ENCODE results near the gene MX2.

The MX2 gene

GRCh38 chr21:41378849-41379248 is 17.0 kb downstream of the MX2 start:
- DNase-seq (ENCODE audit: low read depth in 1 of 2, low spot score in 1 of 2) = no peak

DNA sequence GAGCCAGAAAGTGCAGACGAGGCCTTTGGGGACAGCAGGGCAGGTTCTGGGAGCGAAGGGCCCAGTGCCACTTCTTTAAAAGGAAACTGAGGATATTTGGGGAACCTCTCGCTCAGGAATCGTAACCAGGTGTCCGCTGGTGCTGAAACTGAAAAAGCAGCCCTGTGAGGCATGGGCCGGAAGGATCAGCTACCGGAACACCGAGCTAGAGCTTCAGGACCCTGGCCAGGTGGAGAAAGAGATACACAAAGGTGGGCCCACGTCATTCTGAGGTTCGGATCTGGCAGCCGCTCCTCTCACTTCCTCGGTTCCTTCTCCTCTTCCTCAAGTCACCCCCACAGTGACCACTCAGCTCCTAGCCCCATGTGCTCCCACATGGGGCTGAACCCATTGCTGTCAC is 18.1 kb downstream of the MX2 start:
- no peak for DNase-seq (ENCODE audit: low read depth in 1 of 2, low spot score in 1 of 2)

DNA sequence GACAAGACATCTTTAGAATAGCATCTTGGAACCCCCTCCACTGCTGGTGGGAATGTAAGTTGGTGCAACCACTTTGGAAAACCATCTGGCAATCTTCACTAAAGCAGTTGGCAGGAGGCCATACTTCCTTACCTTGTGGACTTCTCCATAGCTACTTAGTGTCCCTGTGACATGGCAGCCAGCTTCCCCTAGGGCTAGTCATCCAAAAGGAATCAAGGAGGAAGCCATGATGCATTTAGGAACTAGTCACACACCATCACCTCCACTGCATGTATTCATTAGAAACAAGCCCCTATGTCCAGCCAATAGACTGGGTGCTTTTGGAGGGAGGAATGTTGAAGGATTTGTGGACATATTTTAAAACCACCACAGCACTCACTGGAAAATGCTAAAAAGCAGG is 19.9 kb downstream of the MX2 start:
- DNase-seq (ENCODE audit: low read depth in 1 of 2, low spot score in 1 of 2) = no peak

GRCh38 chr21:41387042-41387819 is 25.4 kb downstream of the MX2 start:
- no peak for DNase-seq (ENCODE audit: low read depth in 1 of 2, low spot score in 1 of 2)

- no peak for DNase-seq (ENCODE audit: low read depth in 1 of 2, low spot score in 1 of 2)
Measured at GRCh38 chr21:41387824-41388223, 26.0 kb downstream of the MX2 start.

DNA sequence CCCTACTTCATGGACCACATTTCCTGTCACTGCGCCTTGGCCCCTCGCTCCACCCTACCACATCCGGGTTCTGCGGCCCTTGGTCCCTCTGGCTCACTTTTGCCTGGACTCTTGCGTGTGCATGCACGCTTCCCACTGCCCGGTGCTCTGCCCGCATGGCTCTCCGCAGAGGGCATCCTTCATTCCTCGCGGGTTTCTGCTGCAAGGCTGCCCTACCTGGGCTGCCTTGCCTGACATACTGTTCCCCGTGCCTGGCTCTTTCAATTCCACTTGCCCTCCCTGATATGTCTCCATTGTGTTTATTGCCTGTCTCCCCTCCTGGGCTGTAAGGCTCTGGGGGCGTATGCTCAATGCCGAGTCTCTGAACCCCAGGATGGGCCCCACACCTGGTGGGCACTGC is 26.4 kb downstream of the MX2 start:
- no peak for DNase-seq (ENCODE audit: low read depth in 1 of 2, low spot score in 1 of 2)

DNA sequence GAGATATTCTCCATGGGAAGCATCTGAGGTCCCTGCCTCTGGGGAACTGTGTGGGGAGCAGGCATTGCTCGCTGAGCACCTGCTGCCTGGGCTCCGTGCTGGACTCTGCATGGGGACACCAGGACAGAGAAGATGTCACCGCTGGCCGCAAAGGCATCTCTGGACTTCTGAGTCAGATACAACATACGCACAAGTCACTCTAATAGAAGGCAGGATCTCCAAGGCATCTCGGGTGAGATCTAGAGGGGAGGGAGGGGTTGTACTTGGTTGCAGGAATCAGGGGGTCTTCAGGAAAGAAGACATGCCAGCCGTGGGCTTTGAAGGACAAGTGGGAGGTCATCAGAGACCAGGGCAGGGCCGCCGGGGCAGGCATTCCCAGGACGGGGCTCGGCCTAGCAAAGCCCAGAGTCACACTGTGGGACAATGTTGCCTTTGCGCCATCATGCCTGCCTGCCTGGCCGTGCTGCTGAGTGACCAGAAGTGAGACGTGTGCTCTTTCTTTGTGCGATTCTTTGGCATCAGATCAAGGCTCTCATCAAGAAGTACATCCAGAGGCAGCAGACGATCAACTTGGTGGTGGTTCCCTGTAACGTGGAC is 28.3 kb downstream of the MX2 start:
- no peak for DNase-seq (ENCODE audit: low read depth in 1 of 2, low spot score in 1 of 2)

DNA sequence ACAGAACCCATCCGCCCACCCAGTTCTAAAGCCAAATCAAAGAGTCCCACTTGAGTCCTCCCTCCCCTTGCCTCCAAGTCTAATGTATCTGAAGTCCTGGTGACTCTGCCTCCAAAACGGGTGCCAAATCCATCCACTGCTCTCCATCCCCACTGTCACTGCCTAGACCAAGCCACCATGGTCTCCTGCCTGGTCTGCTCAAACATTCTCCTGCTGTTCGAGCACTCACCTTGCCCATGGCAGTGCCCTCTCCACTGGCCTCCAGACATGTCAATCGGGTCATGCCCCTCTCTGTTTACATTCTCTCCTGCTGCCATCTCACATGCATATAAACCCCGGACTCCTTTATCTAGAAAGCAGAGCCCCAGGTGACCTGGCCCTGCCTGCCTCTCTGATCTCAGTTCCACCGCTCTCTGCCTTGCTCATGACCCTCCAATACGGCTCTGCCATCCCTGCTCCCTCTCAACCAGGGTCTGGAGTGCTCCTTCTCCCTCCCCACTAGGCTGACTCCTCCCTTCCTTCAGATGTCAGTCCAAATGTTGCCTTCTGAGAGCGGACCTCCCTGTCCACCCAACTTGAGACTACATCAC is 32.1 kb downstream of the MX2 start:
- DNase-seq (ENCODE audit: low read depth in 1 of 2, low spot score in 1 of 2) = no peak

- no peak for DNase-seq (ENCODE audit: low read depth in 1 of 2, low spot score in 1 of 2)
Measured at GRCh38 chr21:41396558-41397075, 34.8 kb downstream of the MX2 start.

- no peak for DNase-seq (ENCODE audit: low read depth in 1 of 2, low spot score in 1 of 2)
Measured at GRCh38 chr21:41397471-41397891, 35.7 kb downstream of the MX2 start.

DNA sequence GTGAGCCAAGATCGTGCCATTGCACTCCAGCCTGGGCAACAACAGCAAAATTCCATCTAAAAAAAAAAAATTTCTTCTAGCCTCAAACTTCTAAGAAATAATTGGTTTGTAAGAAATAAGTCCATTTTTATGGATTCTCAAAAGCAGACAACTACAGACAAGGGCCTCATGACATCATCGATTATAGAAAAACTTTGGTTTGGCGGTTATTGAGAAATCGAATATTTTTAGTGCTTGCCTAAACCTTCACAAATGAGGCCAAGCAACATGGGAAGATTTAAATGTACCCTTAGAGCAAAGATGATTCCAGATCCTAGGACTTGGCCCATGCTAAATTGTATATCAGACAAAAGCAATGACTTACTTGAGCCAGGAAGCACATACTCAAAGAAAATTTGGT is 36.4 kb downstream of the MX2 start:
- no peak for DNase-seq (ENCODE audit: low read depth in 1 of 2, low spot score in 1 of 2)

- DNase-seq (ENCODE audit: low read depth in 1 of 2, low spot score in 1 of 2) = no peak
Measured at GRCh38 chr21:41398831-41399230, 37.0 kb downstream of the MX2 start.

GRCh38 chr21:41399246-41399800 is 37.5 kb downstream of the MX2 start:
- no peak for DNase-seq (ENCODE audit: low read depth in 1 of 2, low spot score in 1 of 2)

- DNase-seq (ENCODE audit: low read depth in 1 of 2, low spot score in 1 of 2) = no peak
Measured at GRCh38 chr21:41402231-41402630, 40.4 kb downstream of the MX2 start.

DNA sequence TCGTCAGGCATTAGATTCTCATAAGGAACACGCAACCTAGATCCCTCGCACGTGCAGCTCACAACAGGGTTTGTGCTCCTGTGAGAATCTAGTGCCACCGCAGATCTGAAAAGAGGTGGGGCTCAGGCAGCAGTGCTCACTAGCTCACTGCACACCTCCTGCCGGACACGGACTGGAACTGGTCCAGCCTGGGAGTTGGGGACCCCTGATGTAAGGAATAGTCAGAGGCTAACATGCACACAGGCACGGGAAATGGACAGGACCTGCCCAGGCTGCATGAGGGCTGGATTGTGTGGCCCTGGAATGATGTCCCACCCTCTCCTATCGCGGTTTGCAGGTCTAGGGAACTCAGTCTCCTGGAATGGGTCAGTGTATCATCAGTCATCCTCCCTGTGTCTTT is 41.0 kb downstream of the MX2 start:
- no peak for DNase-seq (ENCODE audit: low read depth in 1 of 2, low spot score in 1 of 2)

- DNase-seq (ENCODE audit: low read depth in 1 of 2, low spot score in 1 of 2) = no peak
Measured at GRCh38 chr21:41403331-41403730, 41.5 kb downstream of the MX2 start.

DNA sequence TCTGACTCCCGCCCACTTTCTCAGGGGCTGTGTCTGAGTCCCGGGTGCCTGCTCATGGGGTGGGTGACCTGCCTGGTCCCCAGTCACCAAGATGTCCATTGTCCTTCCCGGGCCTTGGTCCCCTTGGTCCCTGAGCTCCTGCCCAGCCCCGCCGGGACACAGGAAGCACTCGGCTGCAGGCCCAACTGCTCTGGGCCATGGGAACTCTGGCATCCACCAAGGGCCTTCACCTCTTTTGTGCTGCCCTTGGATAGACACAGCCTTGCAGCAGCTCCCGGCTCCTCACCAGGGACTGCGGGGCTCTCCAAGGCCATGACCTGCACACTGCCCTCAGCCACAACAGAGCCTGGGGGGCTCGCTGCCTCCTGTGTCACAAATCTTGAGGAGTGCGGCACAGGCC is 42.1 kb downstream of the MX2 start:
- DNase-seq (ENCODE audit: low read depth in 1 of 2, low spot score in 1 of 2) = no peak

GRCh38 chr21:41405321-41405720 is 43.5 kb downstream of the MX2 start:
- no peak for DNase-seq (ENCODE audit: low read depth in 1 of 2, low spot score in 1 of 2)

DNA sequence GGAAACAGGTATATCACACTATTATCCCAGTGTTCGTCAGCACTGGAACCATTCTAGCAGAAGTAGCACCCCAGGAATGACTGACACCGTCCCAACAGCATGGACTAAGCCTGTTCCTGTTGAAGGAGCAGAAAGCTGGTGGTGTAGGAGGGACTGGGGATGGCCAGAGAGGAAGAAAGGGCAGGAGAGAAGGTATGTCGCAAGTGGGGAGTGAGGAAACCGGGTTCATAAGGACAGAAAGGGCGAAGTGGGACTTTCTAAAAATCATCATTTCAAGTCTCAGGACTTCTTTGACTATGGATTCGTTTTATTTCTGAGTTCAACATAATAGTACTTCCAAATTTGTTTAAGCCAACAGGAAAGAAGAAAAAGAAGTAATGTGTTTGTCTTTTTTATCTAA is 44.5 kb downstream of the MX2 start:
- no peak for DNase-seq (ENCODE audit: low read depth in 1 of 2, low spot score in 1 of 2)

- no peak for DNase-seq (ENCODE audit: low read depth in 1 of 2, low spot score in 1 of 2)
Measured at GRCh38 chr21:41407541-41408460, 46.0 kb downstream of the MX2 start.

DNA sequence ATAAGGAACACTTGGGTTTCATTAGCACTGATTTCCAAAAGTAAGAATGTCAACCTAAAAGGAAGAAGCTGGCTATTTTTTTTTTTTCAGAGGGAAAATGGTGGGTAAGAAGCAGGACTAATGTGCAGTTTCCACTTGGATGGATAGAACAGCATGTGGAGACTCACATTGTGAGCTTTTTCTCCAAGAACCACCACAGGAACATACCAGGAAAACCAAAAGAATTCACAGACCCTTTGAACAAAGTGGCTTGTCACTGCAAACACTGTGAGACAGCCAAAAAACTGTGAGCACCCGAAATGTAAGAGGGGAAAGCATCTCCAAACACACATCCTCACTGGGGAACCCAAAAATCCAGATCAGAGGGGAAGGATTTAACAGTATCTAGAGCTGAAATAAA is 48.5 kb downstream of the MX2 start:
- DNase-seq (ENCODE audit: low read depth in 1 of 2, low spot score in 1 of 2) = no peak

Data from activated CD4-positive, alpha-beta T cell treated with anti-CD3 and anti-CD28 coated beads, Interleukin-2, amount 50 U/mL, for 24 hours (primary cell).